ENCODE data around the gene SUFU.

SUFU gene

GRCh38 chr10:102593074-102593803 is 89.5 kb downstream of the SUFU start:
- H3K9me3 ChIP-seq (ENCODE audit: control insufficient read depth, low read length): no peaks in the 10 kb centered on the region
- H3K27me3 ChIP-seq (replicated peaks; ENCODE audit: control insufficient read depth, insufficient read depth, low read length, poor library complexity, severe bottlenecking): no peaks in the 10 kb centered on the region
- H3K4me1 ChIP-seq (ENCODE audit: control insufficient read depth, insufficient read depth, low read length, poor library complexity, severe bottlenecking): no peaks in the 10 kb centered on the region
- no peak overlapping the region for H3K27ac ChIP-seq (ENCODE audit: insufficient read depth, low read length, poor library complexity, severe bottlenecking)
- no peak for DNase-seq
- H3K4me3 ChIP-seq (ENCODE audit: insufficient read depth, low read depth, low read length, poor library complexity, severe bottlenecking): no peak overlapping the region
- peaks cover 27% of the 10 kb centered on the region for H3K36me3 ChIP-seq (ENCODE audit: control insufficient read depth, insufficient read depth, low read length)

DNA sequence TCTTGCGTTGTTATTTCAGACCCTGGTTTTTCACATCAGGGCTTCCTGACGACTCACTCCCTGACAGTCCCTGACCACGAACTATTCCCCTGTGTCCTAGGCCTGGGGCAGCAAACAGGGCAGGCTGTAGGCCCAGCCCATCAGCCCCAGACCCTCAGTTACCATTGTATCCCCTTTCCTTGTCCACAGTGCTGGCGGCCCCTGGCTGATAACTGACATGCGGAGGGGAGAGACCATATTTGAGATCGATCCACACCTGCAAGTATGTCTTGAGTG is 90.0 kb downstream of the SUFU start:
- Histone ChIP-seq H3K27me3 (replicated peaks; ENCODE audit: control insufficient read depth, insufficient read depth, low read length, poor library complexity, severe bottlenecking) (no peaks in the 10 kb centered on the region), H3K36me3 (ENCODE audit: control insufficient read depth, insufficient read depth, low read length) (peaks cover 31% of the 10 kb centered on the region), H3K4me3 (ENCODE audit: insufficient read depth, low read depth, low read length, poor library complexity, severe bottlenecking) (no peak overlapping the region), H3K27ac (ENCODE audit: insufficient read depth, low read length, poor library complexity, severe bottlenecking) (no peak overlapping the region), H3K4me1 (ENCODE audit: control insufficient read depth, insufficient read depth, low read length, poor library complexity, severe bottlenecking) (no peaks in the 10 kb centered on the region), H3K9me3 (ENCODE audit: control insufficient read depth, low read length) (no peaks in the 10 kb centered on the region)
- no peak for DNase-seq

- H3K4me1 ChIP-seq (ENCODE audit: control insufficient read depth, insufficient read depth, low read length, poor library complexity, severe bottlenecking): no peaks in the 10 kb centered on the region
- no peak for DNase-seq
These were observed 91.5 kb downstream of the SUFU start for GRCh38 chr10:102595293-102595692.

GRCh38 chr10:102595897-102596296 is 92.1 kb downstream of the SUFU start:
- no peak overlapping the region for H3K4me3 ChIP-seq (ENCODE audit: insufficient read depth, low read depth, low read length, poor library complexity, severe bottlenecking)
- no peaks in the 10 kb centered on the region for H3K4me1 ChIP-seq (ENCODE audit: control insufficient read depth, insufficient read depth, low read length, poor library complexity, severe bottlenecking)

More at GRCh38 chr10:102595293-102595692, 91.5 kb downstream of the SUFU start:
- Histone ChIP-seq H3K27ac (ENCODE audit: insufficient read depth, low read length, poor library complexity, severe bottlenecking) (no peak overlapping the region), H3K36me3 (ENCODE audit: control insufficient read depth, insufficient read depth, low read length) (peaks cover 39% of the 10 kb centered on the region), H3K9me3 (ENCODE audit: control insufficient read depth, low read length) (no peaks in the 10 kb centered on the region), H3K4me3 (ENCODE audit: insufficient read depth, low read depth, low read length, poor library complexity, severe bottlenecking) (no peak overlapping the region), H3K27me3 (replicated peaks; ENCODE audit: control insufficient read depth, insufficient read depth, low read length, poor library complexity, severe bottlenecking) (no peaks in the 10 kb centered on the region)

GRCh38 chr10:102596506-102596971 is 92.8 kb downstream of the SUFU start:
- no peaks in the 10 kb centered on the region for H3K4me1 ChIP-seq (ENCODE audit: control insufficient read depth, insufficient read depth, low read length, poor library complexity, severe bottlenecking)
- H3K27me3 ChIP-seq (replicated peaks; ENCODE audit: control insufficient read depth, insufficient read depth, low read length, poor library complexity, severe bottlenecking): no peaks in the 10 kb centered on the region
- H3K9me3 ChIP-seq (ENCODE audit: control insufficient read depth, low read length): no peaks in the 10 kb centered on the region
- H3K36me3 ChIP-seq (ENCODE audit: control insufficient read depth, insufficient read depth, low read length): peaks cover 51% of the 10 kb centered on the region
- H3K4me3 ChIP-seq (ENCODE audit: insufficient read depth, low read depth, low read length, poor library complexity, severe bottlenecking): no peak overlapping the region
- no peak overlapping the region for H3K27ac ChIP-seq (ENCODE audit: insufficient read depth, low read length, poor library complexity, severe bottlenecking)
- DNase-seq: no peak

More at GRCh38 chr10:102595897-102596296, 92.1 kb downstream of the SUFU start:
- Histone ChIP-seq H3K27ac (ENCODE audit: insufficient read depth, low read length, poor library complexity, severe bottlenecking) (no peak overlapping the region), H3K36me3 (ENCODE audit: control insufficient read depth, insufficient read depth, low read length) (peaks cover 45% of the 10 kb centered on the region), H3K9me3 (ENCODE audit: control insufficient read depth, low read length) (no peaks in the 10 kb centered on the region), H3K27me3 (replicated peaks; ENCODE audit: control insufficient read depth, insufficient read depth, low read length, poor library complexity, severe bottlenecking) (no peaks in the 10 kb centered on the region)
- DNase-seq: no peak

GRCh38 chr10:102597131-102597991 is 93.6 kb downstream of the SUFU start:
- peaks cover 54% of the 10 kb centered on the region for H3K36me3 ChIP-seq (ENCODE audit: control insufficient read depth, insufficient read depth, low read length)
- no peaks in the 10 kb centered on the region for H3K4me1 ChIP-seq (ENCODE audit: control insufficient read depth, insufficient read depth, low read length, poor library complexity, severe bottlenecking)
- no peak for DNase-seq
- no peak overlapping the region for H3K27ac ChIP-seq (ENCODE audit: insufficient read depth, low read length, poor library complexity, severe bottlenecking)
- no peaks in the 10 kb centered on the region for H3K9me3 ChIP-seq (ENCODE audit: control insufficient read depth, low read length)
- H3K4me3 ChIP-seq (ENCODE audit: insufficient read depth, low read depth, low read length, poor library complexity, severe bottlenecking): no peak overlapping the region
- no peaks in the 10 kb centered on the region for H3K27me3 ChIP-seq (replicated peaks; ENCODE audit: control insufficient read depth, insufficient read depth, low read length, poor library complexity, severe bottlenecking)

DNA sequence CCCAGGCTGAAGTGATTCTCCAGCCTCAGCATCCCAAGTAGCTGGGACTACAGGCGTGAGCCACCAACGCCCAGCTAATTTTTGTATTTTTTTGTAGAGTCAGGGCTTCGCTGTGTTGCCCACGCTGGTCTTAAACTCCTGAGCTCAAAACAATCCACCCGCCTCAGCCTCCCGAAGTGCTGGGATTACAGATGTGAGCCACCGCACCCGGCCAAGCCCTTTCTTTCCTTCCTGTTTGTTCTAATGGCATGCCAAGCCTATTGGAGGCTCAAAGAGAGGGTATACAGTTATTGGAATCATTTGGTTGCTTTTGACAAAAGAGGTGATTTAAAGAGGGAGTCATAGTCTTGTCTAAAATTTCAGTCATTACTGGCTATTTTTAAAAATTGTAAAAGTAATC is 94.5 kb downstream of the SUFU start:
- Histone ChIP-seq H3K9me3 (ENCODE audit: control insufficient read depth, low read length) (no peaks in the 10 kb centered on the region), H3K27ac (ENCODE audit: insufficient read depth, low read length, poor library complexity, severe bottlenecking) (no peak overlapping the region), H3K4me3 (ENCODE audit: insufficient read depth, low read depth, low read length, poor library complexity, severe bottlenecking) (no peak overlapping the region), H3K4me1 (ENCODE audit: control insufficient read depth, insufficient read depth, low read length, poor library complexity, severe bottlenecking) (no peaks in the 10 kb centered on the region), H3K36me3 (ENCODE audit: control insufficient read depth, insufficient read depth, low read length) (peaks cover 54% of the 10 kb centered on the region), H3K27me3 (replicated peaks; ENCODE audit: control insufficient read depth, insufficient read depth, low read length, poor library complexity, severe bottlenecking) (no peaks in the 10 kb centered on the region)
- no peak for DNase-seq

- Histone ChIP-seq H3K4me3 (ENCODE audit: insufficient read depth, low read depth, low read length, poor library complexity, severe bottlenecking) (no peak overlapping the region), H3K27me3 (replicated peaks; ENCODE audit: control insufficient read depth, insufficient read depth, low read length, poor library complexity, severe bottlenecking) (no peaks in the 10 kb centered on the region), H3K9me3 (ENCODE audit: control insufficient read depth, low read length) (no peaks in the 10 kb centered on the region), H3K36me3 (ENCODE audit: control insufficient read depth, insufficient read depth, low read length) (peaks cover 56% of the 10 kb centered on the region), H3K4me1 (ENCODE audit: control insufficient read depth, insufficient read depth, low read length, poor library complexity, severe bottlenecking) (no peaks in the 10 kb centered on the region), H3K27ac (ENCODE audit: insufficient read depth, low read length, poor library complexity, severe bottlenecking) (no peak overlapping the region)
- no peak for DNase-seq
These were observed 96.0 kb downstream of the SUFU start for GRCh38 chr10:102599565-102600327.

DNA sequence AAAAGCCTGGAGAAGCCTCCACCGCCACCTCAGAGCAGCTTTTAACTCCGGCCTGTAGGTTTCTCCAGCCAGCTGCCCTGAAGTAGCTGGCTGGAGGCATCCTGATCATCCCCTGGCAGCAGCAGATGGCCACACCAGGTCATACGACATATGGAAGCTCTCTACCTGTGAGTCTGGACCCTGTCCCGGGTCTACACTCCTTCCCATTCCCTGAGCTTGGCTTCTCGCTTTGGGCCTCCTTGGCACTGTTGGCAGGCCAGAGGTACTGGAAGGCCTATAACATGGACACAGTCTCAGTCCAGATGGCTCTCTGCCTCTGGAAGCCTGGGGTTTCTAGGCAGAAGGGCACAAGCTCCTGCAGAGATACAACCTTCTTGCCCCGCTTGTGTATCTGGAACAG is 97.0 kb downstream of the SUFU start:
- Histone ChIP-seq H3K9me3 (ENCODE audit: control insufficient read depth, low read length) (no peaks in the 10 kb centered on the region), H3K36me3 (ENCODE audit: control insufficient read depth, insufficient read depth, low read length) (peaks cover 52% of the 10 kb centered on the region), H3K4me1 (ENCODE audit: control insufficient read depth, insufficient read depth, low read length, poor library complexity, severe bottlenecking) (no peaks in the 10 kb centered on the region), H3K27me3 (replicated peaks; ENCODE audit: control insufficient read depth, insufficient read depth, low read length, poor library complexity, severe bottlenecking) (no peaks in the 10 kb centered on the region), H3K4me3 (ENCODE audit: insufficient read depth, low read depth, low read length, poor library complexity, severe bottlenecking) (no peak overlapping the region), H3K27ac (ENCODE audit: insufficient read depth, low read length, poor library complexity, severe bottlenecking) (no peak overlapping the region)
- no peak for DNase-seq
